Endothelial cell (in vitro differentiated cells): ENCODE data around the gene RPL38. TPM values are rescaled to one million over a fixed set of nuclear protein-coding genes. Genes with fewer than 3 reads are reported as not detected.

ENCODE experiments used
- DNase-seq: peaks from one replicate; pipeline ENCODE4 v3.0.0; 2021; ENCODE audit warnings: low spot score
- H3K27ac Mint-ChIP-seq: one replicate; pipeline ENCODE4 v1.8.0; 2021; ENCODE audit warnings: mixed read lengths, inconsistent platforms; ENCODE audit not compliant: unreplicated experiment
- H3K27me3 Mint-ChIP-seq: one replicate; pipeline ENCODE4 v1.8.0; 2021; ENCODE audit warnings: mild to moderate bottlenecking, moderate library complexity, mixed read lengths, inconsistent platforms; ENCODE audit not compliant: unreplicated experiment
- H3K36me3 Mint-ChIP-seq: one replicate; pipeline ENCODE4 v1.8.0; 2021; ENCODE audit warnings: mild to moderate bottlenecking, low read depth, mixed read lengths, inconsistent platforms; ENCODE audit not compliant: unreplicated experiment
- H3K4me1 Mint-ChIP-seq: one replicate; pipeline ENCODE4 v1.8.0; 2021; ENCODE audit warnings: mild to moderate bottlenecking, mixed read lengths, inconsistent platforms; ENCODE audit not compliant: unreplicated experiment
- H3K4me3 Mint-ChIP-seq: one replicate; pipeline ENCODE4 v1.8.0; 2021; ENCODE audit warnings: mild to moderate bottlenecking, mixed read lengths, inconsistent platforms; ENCODE audit not compliant: unreplicated experiment
- H3K9me3 Mint-ChIP-seq: one replicate; pipeline ENCODE4 v1.8.0; 2021; ENCODE audit warnings: mixed read lengths, inconsistent platforms; ENCODE audit not compliant: unreplicated experiment
- total RNA-seq: library from RNA; stranded (reverse); fragmentation: NEBNext Ultra II Directional; extraction: Animal tissue kit (Norgen Biotek cat#: 25700); gene quantifications from one replicate; pipeline ENCODE4 v1.2.1, GENCODE V29; 2021; ENCODE audit not compliant: unreplicated experiment
- TF ChIP-seq, protein P1 (sequence below): fragments of 200-600 bp; sonication (generic); IDR thresholded peaks from one replicate; pipeline ENCODE4 v1.5.0; 2021; ENCODE audit warnings: antibody characterized with exemption; ENCODE audit not compliant: unreplicated experiment

RPL38 gene
- total RNA-seq, 1 donor from 2014 or later: 1,802 TPM

DNA sequence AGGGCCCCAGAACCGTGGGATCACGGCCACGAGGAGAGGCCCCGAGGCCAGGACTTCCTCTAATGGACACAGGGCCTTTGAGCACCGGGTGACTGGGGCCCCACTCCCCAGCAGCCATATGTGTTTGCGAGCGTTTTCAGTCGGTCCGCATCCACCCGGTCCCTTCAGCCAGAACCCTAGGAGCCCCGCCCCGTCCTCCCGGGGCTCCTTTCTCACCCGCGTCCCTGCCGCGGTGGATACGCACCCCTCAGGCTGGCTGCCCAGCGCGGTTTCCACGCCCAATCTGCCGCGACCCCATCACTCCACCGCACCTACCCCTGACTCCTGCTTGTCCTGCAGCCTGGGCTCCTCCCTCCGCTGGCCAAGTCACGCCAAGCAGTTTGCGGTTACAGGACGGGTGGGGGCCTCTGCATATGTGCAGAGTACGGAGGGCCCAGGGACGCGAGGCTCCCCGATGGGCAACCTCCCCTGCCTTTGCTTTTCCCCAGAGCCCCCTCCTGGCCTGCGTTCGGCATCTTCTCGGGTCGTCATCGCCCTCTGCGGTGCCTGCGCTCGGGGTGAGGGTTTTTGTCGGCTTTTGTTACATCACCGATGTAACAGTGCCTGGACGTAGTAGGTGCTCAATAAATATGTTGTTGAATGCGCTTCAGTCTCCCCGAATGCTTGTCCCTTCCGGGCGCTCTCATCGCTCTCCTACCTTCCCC is 8.9 kb downstream of the RPL38 start:
- H3K9me3 Mint-ChIP-seq: no peaks in the 10 kb centered on the region
- no peak overlapping the region for H3K27ac Mint-ChIP-seq
- peaks cover 20% of the 10 kb centered on the region for H3K27me3 Mint-ChIP-seq
- TF ChIP-seq, protein P1, sequence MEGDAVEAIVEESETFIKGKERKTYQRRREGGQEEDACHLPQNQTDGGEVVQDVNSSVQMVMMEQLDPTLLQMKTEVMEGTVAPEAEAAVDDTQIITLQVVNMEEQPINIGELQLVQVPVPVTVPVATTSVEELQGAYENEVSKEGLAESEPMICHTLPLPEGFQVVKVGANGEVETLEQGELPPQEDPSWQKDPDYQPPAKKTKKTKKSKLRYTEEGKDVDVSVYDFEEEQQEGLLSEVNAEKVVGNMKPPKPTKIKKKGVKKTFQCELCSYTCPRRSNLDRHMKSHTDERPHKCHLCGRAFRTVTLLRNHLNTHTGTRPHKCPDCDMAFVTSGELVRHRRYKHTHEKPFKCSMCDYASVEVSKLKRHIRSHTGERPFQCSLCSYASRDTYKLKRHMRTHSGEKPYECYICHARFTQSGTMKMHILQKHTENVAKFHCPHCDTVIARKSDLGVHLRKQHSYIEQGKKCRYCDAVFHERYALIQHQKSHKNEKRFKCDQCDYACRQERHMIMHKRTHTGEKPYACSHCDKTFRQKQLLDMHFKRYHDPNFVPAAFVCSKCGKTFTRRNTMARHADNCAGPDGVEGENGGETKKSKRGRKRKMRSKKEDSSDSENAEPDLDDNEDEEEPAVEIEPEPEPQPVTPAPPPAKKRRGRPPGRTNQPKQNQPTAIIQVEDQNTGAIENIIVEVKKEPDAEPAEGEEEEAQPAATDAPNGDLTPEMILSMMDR: no peak
- H3K36me3 Mint-ChIP-seq: peaks cover 11% of the 10 kb centered on the region
- peak overlapping the region; percentile 84 for H3K4me3 Mint-ChIP-seq
- DNase-seq: no peak
- peaks cover 50% of the 10 kb centered on the region for H3K4me1 Mint-ChIP-seq

DNA sequence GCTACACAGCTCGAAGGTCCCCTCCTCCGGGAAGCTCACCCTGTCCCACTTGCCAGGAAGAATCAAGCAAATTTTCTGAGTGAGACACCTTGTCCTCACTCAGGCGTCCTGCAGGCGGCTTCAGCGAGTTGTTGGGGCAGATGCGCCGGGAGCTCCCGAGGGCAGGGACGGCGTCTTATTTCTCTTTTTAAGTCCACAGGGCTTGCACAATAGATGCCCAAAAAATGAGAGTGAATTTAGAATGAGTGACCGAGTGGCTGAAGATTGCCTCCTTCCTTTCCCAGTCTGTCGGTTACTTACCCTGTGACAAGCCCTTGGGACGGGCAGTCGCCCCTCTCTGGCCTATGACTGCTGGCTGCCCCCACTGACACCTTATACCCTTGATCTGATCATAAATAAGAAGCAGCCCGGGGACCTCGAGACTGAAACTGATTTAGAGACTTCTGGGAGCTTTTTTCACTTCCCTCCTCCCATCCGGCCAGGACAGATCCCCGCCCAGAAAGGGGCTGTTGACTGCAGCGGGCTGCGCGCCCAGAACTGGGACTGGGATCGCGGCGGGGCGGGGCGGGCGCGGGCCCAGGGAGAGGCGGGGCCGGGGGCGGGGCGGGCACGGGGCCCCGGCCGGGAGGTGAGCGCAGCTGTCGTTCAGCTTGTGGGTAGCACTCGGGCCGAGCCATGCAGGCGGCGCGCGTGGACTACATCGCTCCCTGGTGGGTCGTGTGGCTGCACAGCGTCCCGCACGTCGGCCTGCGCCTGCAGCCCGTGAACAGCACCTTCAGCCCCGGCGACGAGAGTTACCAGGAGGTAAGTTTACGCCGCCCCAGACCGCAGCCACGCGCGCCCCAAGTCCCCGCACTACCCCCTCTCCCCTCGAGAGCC is 9.7 kb downstream of the RPL38 start, which contains the start of gene TTYH2:
TTYH2 (plus strand) TSS at position 659 of the 879 bp plus-strand sequence; CDS start at position 676, 17 bp downstream.
- Mint-ChIP-seq H3K27me3 (peaks cover 20% of the 10 kb centered on the region), H3K27ac (no peak within 1 kb of the TSS), H3K36me3 (peaks cover 11% of the 10 kb centered on the region), H3K4me3 (peak within 1 kb of the TSS; percentile 84), H3K9me3 (no peaks in the 10 kb centered on the region), H3K4me1 (peaks cover 47% of the 10 kb centered on the region)
- TF ChIP-seq, protein P1: no peak
- peak; percentile 75 for DNase-seq

DNA sequence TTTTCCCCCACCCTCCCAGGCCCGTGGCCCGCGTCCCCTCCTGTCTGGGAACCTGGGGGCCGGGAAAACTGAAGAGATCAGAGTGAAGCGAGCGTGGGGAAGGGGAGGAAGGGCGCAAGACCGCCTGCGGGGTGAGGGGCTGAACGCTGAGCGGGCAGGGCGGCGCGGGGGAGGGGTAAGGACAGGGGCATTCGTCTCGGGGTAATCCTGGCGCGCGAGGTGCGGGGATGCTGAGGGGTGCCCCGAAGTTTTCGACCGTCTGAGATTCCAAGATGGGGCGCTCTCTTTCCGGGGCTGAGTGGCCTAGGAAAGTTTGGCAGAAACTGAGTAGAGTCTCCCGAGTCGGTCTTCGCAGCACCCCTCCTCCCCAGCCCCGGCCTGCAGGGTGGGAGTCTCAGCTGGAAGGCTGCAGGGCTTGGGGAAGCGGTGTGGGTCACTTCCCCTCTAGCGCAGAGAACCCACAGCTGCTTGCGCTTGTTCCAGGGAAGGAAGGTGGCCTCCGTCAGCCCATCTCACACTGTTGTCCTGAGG is 10.4 kb downstream of the RPL38 start:
- peaks cover 11% of the 10 kb centered on the region for H3K36me3 Mint-ChIP-seq
- H3K27ac Mint-ChIP-seq: no peak overlapping the region
- TF ChIP-seq, protein P1: no peak
- DNase-seq: no peak
- H3K4me1 Mint-ChIP-seq: peaks cover 43% of the 10 kb centered on the region
- peak overlapping the region; percentile 79 for H3K4me3 Mint-ChIP-seq
- no peaks in the 10 kb centered on the region for H3K9me3 Mint-ChIP-seq
- peaks cover 20% of the 10 kb centered on the region for H3K27me3 Mint-ChIP-seq

DNA sequence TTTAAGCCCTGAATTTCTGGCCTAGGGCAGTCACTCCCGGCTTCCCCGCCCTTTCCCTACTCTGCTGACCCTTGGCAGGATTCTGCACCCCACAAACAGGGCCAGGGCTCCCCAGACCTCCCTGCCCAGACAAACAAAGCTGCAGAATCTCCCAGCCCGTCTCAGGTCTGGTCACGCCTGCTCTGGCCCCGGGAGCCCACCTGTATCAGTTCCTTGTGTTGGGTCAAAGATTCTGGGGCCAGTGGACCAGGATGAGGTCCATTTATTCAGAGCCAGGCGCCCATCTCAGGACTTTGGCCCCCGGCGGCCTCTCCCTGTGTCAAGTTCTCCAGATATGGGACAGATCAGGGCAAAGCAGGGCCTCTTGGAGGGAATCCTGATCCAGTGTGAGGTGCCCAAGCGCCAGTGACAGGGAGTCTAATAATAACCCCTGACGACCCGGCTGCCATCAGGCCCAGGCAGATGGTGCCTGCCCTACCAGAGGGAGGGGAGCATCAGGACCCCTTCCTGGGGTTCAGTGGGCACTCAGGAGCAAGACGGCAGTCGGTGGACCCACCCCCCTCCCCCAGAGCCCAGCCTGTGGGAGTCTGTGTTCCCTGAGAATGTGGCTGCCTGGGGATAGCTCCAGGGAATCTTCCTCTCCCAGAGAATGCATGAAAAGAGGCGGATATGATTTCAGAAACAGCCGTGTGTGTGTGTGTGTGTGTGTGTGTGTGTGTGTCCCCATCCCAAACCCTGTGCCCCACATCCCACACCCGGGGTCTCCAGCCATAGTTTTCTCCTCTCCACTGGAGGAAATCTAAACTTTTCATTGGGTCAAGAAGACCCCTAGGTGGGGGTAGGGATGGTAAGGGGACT is 11.2 kb downstream of the RPL38 start:
- Mint-ChIP-seq H3K4me1 (peaks cover 36% of the 10 kb centered on the region), H3K36me3 (peaks cover 11% of the 10 kb centered on the region), H3K27me3 (peaks cover 22% of the 10 kb centered on the region), H3K27ac (no peak overlapping the region), H3K4me3 (peak overlapping the region; percentile 31), H3K9me3 (no peaks in the 10 kb centered on the region)
- DNase-seq: no peak
- TF ChIP-seq, protein P1: no peak
